IPS DF 19.7 (cell line): ENCODE measurements around the gene NAE1.
"Not testable (repeated sequence)": the region's sequence is repeated elsewhere in the genome, so short reads cannot be mapped to it uniquely, and the experiment has no call there.

Experiments
- DNase-seq: peaks from one replicate; pipeline ENCODE4 v3.0.0-alpha.2; 2013; ENCODE audit warnings: low read depth, low spot score

Gene NAE1

GRCh38 chr16:66802159-66802558, 28.6 kb downstream of the NAE1 start:
- DNase-seq, result no peak

- DNase-seq, result no peak
These were observed 29.3 kb downstream of the NAE1 start, which contains the start of gene TERB1 for GRCh38 chr16:66801320-66802105. TSS of gene TERB1 (minus strand) at chr16:66801584. CDS start at chr16:66796798, 4,786 bp downstream.

DNA sequence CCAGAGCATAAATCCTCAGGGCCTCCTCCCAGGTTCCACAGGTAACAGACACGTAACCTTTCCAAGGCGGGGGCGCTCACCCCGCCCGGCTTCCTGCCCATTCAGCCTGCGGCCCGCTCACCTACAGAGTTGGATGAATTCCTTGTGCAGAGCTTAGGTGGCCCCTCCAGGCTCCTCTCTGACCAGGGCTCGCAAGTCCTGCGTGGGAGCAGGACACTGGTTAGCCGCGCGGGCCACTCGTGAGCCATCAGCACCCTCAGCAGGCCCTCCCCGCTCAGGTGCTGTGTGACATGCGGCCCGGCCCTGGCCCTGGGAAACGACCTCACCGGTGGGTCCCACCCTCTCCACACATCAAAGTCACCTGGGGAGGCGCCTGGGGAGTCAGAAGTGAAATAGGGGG, 29.9 kb downstream of the NAE1 start:
- DNase-seq, result no peak

GRCh38 chr16:66798161-66798560, 32.6 kb downstream of the NAE1 start:
- no peak for DNase-seq

GRCh38 chr16:66793984-66794383, 36.8 kb downstream of the NAE1 start:
- DNase-seq, result not testable (repeated sequence)

DNA sequence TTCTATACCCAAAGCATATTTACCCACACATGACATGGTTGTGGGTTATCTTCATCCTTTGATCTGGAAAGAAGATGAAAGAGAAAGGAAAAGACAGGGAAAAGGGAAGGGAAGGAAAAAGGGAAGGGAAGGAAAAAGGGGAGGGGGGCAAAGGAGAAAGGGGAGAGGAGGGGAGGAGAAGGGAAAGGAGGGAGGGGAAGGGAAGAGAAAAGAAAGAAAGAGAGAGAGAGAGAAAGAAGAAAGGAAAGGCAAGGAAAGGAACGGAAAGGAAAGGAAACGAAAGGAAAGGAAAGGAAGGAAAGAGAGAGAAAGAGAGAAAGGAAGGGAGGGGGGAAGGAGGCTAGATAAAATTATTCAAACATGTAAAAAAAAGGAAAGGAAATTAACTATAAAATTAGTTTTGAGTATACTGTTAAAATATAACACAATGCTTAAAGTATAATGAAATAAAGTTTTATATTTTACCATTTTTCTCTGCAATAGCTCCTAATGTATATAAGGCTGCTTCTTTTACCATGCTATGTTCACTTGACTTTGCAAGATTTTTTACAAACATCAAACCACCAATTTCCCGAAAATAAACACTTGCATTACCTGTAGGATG, 40.5 kb downstream of the NAE1 start:
- no peak for DNase-seq

DNA sequence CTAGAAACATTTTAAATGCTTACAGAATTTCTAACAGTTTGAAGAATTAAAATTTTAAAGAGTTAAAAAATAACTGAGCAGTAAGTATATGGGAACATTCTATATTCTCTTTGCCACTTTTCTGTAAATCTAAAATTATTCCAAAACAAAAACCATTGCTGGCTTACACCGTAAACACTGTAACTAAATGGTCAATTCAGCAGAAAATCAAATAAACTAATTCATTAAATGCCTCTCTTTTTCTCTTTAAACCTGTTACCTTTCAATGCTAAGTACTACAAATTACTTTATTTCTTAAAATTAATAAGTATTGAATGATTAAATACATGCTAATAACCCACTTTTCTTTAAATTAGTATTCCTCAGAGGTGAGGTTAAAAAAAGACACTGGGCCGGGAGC, 43.3 kb downstream of the NAE1 start:
- DNase-seq, result no peak

GRCh38 chr16:66786551-66786950, 44.2 kb downstream of the NAE1 start:
- no peak for DNase-seq

GRCh38 chr16:66776457-66776856, 54.3 kb downstream of the NAE1 start:
- DNase-seq, result no peak

DNA sequence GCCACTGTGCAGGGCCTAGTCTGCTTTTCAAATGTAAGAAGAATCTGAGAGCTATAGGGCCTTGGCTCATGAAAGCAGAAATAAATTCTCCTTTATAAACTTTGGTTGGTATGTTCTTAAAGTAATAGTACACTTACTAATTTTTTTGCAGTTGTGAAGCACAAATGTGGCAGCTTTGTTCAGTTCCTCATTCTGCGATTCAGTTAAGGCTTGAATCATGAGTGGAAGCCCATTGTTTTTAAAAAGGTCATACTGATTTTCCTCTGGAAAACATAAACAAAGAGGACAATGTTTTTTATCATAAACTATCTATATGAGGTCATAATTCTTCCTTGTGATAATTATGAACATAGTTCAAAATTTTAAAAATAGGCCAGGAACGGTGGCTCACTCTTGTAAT, 55.8 kb downstream of the NAE1 start:
- DNase-seq, result no peak

- no peak for DNase-seq
These were observed 72.7 kb downstream of the NAE1 start for GRCh38 chr16:66758086-66758485.

- no peak for DNase-seq
These were observed 76.0 kb downstream of the NAE1 start for GRCh38 chr16:66754819-66755218.

DNA sequence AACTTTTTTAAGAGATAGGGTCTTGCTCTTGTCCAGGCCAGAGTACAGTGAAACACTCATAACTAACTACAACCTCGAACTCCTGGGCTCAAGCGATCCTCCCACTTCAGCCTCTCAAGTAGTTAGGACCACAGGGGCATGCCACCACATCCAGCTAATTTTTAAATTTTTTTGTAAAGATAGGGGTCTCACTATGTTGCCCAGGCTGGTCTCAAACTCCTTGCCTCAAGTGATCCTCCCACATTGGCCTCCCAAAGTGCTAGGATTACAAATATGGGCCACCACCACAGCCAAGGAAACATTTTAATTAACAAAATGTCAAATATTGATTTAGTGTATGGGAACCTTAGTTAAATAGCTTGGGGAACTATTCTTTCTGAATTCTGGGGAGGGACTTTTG, 76.6 kb downstream of the NAE1 start:
- no peak for DNase-seq

DNA sequence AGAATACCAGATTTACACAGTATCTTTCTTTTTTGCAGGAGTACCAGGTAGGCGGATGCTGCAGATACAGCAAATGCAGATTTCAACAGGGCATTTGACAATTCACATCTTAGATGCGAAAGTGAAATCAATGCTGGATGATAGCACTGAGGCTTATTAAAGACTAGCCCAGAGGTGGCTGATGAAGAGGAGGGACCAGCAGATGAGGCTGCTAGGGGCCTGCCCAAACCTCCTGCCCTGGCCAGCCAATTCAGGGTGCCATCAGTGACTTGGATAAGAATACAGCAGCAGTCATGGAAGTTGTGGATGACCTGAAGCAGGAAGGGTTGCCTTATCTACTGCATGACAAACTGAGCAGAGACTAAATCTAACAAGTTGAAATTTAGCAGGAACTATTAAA, 77.8 kb downstream of the NAE1 start:
- DNase-seq, result no peak
